Tibial nerve (tissue), 4 donors: ENCODE measurements around the gene PDE3A.

Source experiments
- EP300 ChIP-seq, 2 donors: sonication (generic); formaldehyde crosslinking; IDR thresholded peaks; one replicate each; pipeline ENCODE4 v1.6.1; 2017; ENCODE audit warnings: antibody characterized with exemption in 2 of 2, mild to moderate bottlenecking in 1 of 2
- POLR2A ChIP-seq, 2 donors: fragments of 450-650 bp; IDR thresholded peaks; one replicate each; pipeline ENCODE4 v1.6.1; 2017; ENCODE audit warnings: antibody characterized with exemption in 2 of 2, mild to moderate bottlenecking in 2 of 2, moderate library complexity in 2 of 2
- TF ChIP-seq, protein P1 (sequence below), 5 experiments: fragments of 200-600 bp in 3 of 5; fragments of 450-650 bp in 2 of 5; sonication (generic) in 3 of 5; IDR thresholded peaks; one replicate each; pipeline ENCODE4 v1.5.1; 2016 to 2019; ENCODE audit warnings: antibody characterized with exemption in 5 of 5, mild to moderate bottlenecking in 3 of 5, moderate library complexity in 2 of 5

DNA sequence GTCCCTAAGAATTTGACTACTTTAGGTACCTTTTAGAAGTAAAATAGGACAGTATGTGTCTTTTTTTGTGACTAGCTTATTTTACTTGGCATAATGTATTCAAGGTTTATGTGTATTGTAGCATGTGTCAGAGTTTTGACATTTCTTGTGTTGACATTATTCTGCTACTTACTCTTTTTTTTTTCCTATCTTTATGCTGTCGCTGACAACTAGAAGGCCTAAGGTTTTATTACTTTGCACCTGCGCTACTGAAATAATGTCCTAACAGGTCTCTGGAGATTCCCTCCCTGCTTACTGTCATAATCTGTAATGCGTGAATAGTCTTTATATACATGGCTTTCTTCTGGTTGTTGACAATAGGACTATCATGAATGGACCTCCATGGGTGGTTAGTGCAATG is 43.0 kb downstream of the PDE3A start:
- TF ChIP-seq, protein P1, sequence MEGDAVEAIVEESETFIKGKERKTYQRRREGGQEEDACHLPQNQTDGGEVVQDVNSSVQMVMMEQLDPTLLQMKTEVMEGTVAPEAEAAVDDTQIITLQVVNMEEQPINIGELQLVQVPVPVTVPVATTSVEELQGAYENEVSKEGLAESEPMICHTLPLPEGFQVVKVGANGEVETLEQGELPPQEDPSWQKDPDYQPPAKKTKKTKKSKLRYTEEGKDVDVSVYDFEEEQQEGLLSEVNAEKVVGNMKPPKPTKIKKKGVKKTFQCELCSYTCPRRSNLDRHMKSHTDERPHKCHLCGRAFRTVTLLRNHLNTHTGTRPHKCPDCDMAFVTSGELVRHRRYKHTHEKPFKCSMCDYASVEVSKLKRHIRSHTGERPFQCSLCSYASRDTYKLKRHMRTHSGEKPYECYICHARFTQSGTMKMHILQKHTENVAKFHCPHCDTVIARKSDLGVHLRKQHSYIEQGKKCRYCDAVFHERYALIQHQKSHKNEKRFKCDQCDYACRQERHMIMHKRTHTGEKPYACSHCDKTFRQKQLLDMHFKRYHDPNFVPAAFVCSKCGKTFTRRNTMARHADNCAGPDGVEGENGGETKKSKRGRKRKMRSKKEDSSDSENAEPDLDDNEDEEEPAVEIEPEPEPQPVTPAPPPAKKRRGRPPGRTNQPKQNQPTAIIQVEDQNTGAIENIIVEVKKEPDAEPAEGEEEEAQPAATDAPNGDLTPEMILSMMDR (IDR thresholded peaks at IDR 0.05) = no peak
- no peak for TF ChIP-seq POLR2A (IDR thresholded peaks at IDR 0.05)
- TF ChIP-seq EP300 (IDR thresholded peaks at IDR 0.05) = no peak
